ENCODE measurements around the gene FAT1. TPM values are rescaled to one million over a fixed set of nuclear protein-coding genes. Genes with fewer than 3 reads are reported as not detected.

Gene FAT1
- total RNA-seq, 1 experiment from 2014 or later = 78.0 TPM

Other genes starting within 250 kb of the FAT1 start
- gene MTNR1A, start 168.3 kb downstream of the FAT1 start, total RNA-seq (2014; rRNA removed; shearing (Covaris generic)) = not detected in 2 replicates